ENCODE measurements around the gene GJA1. TPM values are rescaled to one million over a fixed set of nuclear protein-coding genes. Genes with fewer than 3 reads are reported as not detected.
A peak's percentile ranks its signal among the peaks of the same experiment; 100 is the strongest.

The GJA1 gene
- polyA plus RNA-seq, 2 of the 4 experiments (the other 2 are of a cell fraction) = 87.4 to 170 TPM

GRCh38 chr6:121491576-121491975 is 56.1 kb downstream of the GJA1 start:
- Histone ChIP-seq H3K4me3 (no peak overlapping the region), H3K27ac (peak overlapping the region; percentile 43 to 50; a peak in 5 of 6 replicates), H3K4me1 (peaks cover 24% of the 10 kb centered on the region), H3K4me2 (peak overlapping the region; percentile 49), H3K9me3 (no peaks in the 10 kb centered on the region)
- no peak for FAIRE-seq
- TF ChIP-seq PHF8 (IDR thresholded peaks at IDR 0.05; ENCODE audit: borderline replicate concordance, low read depth) = no peak
- no peak for TF ChIP-seq RFX5 (IDR thresholded peaks at IDR 0.05)
- TF ChIP-seq ESRRA (IDR thresholded peaks at IDR 0.05; ENCODE audit: borderline replicate concordance, low read length) = no peak
- no peak for TF ChIP-seq EP300 (IDR thresholded peaks at IDR 0.05)
- TF ChIP-seq BHLHE40 (IDR thresholded peaks at IDR 0.05; ENCODE audit: low read depth, low read length) = no peak
- TF ChIP-seq HOXB13 (CRISPR knock-in tag; IDR thresholded peaks at IDR 0.05; ENCODE audit: low read depth) = no peak
- TF ChIP-seq CBX8 (IDR thresholded peaks at IDR 0.05) = no peak
- TF ChIP-seq NPAS2 (CRISPR knock-in tag; IDR thresholded peaks at IDR 0.05; ENCODE audit: borderline replicate concordance) = no peak
- TF ChIP-seq HOXB5 (CRISPR knock-in tag; IDR thresholded peaks at IDR 0.05) = no peak
- TF ChIP-seq CHD4 (IDR thresholded peaks at IDR 0.05; ENCODE audit: borderline replicate concordance) = no peak
- TF ChIP-seq CHD2 (IDR thresholded peaks at IDR 0.05; ENCODE audit: low read length, partially characterized antibody) = no peak
- TF ChIP-seq NR3C1 (IDR thresholded peaks at IDR 0.05) = no peak
- no peak for TF ChIP-seq HMGXB4 (CRISPR knock-in tag; IDR thresholded peaks at IDR 0.05; ENCODE audit: borderline replicate concordance)
- ChIA-PET POLR2A (no interaction called here), CTCF (interaction anchor here (1.1 kb wide), 1 partner anchor 11 kb away, joined by 3 read pairs; no protein-coding TSS in a partner anchor)
- no peak for DNase-seq (ENCODE audit: low read depth in 1 of 2, low spot score in 1 of 2)
- WGBS (ENCODE audit: missing lambda C conversion rate) = 76% methylated on average over 1 of the region's 1 CpG
- no peak for ATAC-seq

GRCh38 chr6:121492536-121492935 is 57.1 kb downstream of the GJA1 start:
- no peak for TF ChIP-seq POLR2AphosphoS2 (conservative IDR thresholded peaks at IDR 0.05; ENCODE audit: low read length)
- TF ChIP-seq EP300 (IDR thresholded peaks at IDR 0.05) = no peak
- TF ChIP-seq RAD21 (conservative IDR thresholded peaks at IDR 0.05 in 1 of 2, IDR thresholded peaks at IDR 0.05 in 1 of 2) = no peak
- TF ChIP-seq ZFP36 (IDR thresholded peaks at IDR 0.05; ENCODE audit: borderline replicate concordance, partially characterized antibody) = no peak
- no peak for TF ChIP-seq MAX (IDR thresholded peaks at IDR 0.05)
- TF ChIP-seq TP53 (CRISPR knock-in tag; IDR thresholded peaks at IDR 0.05) = no peak
- no peak for TF ChIP-seq TFCP2L1 (CRISPR knock-in tag; IDR thresholded peaks at IDR 0.05)
- no peak for TF ChIP-seq ZC3H11A (IDR thresholded peaks at IDR 0.05)
- TF ChIP-seq MYC (IDR thresholded peaks at IDR 0.05; ENCODE audit: borderline replicate concordance, low read length) = no peak
- no peak for TF ChIP-seq NPAS2 (CRISPR knock-in tag; IDR thresholded peaks at IDR 0.05; ENCODE audit: borderline replicate concordance)
- no peak for TF ChIP-seq CHD2 (IDR thresholded peaks at IDR 0.05; ENCODE audit: low read length, partially characterized antibody)
- TF ChIP-seq HOXB5 (CRISPR knock-in tag; IDR thresholded peaks at IDR 0.05) = no peak
- no peak for TF ChIP-seq ZSCAN20 (CRISPR knock-in tag; IDR thresholded peaks at IDR 0.05)
- TF ChIP-seq CEBPB (IDR thresholded peaks at IDR 0.05) = no peak
- no peak for TF ChIP-seq JUN (IDR thresholded peaks at IDR 0.05)
- TF ChIP-seq HES2 (IDR thresholded peaks at IDR 0.05) = no peak
- no peak for TF ChIP-seq REST (IDR thresholded peaks at IDR 0.05)
- no peak for TF ChIP-seq RARB (CRISPR knock-in tag; IDR thresholded peaks at IDR 0.05)
- no peak for TF ChIP-seq NR3C1 (IDR thresholded peaks at IDR 0.05)
- ChIA-PET POLR2A (no interaction called here), CTCF (interaction anchor here (0.7 to 1.0 kb wide), 2 partner anchors 63 to 660 kb away, joined by 3 to 4 read pairs; no protein-coding TSS in a partner anchor)
- H3K4me1 ChIP-seq = peaks cover 20% of the 10 kb centered on the region
- FAIRE-seq (no peak), DNase-seq (ENCODE audit: low read depth in 1 of 2, low spot score in 1 of 2) (no peak), ATAC-seq (no peak)
- 86% methylated on average over 1 of the region's 1 CpG for WGBS (ENCODE audit: missing lambda C conversion rate)
- H3K4me3 ChIP-seq = no peak overlapping the region
- no peak overlapping the region for H3K4me2 ChIP-seq
- H3K27ac ChIP-seq = peak overlapping the region in 1 of 2 experiments; percentile 43; a peak in 3 of 6 replicates
- no peaks in the 10 kb centered on the region for H3K9me3 ChIP-seq

Measured in A549 (cell line).